Fibroblast of the conjunctiva (primary cell): ENCODE results near the gene TPM1.

ENCODE experiments used
- DNase-seq: peaks from one replicate; pipeline ENCODE4 v3.0.0-alpha.2; 2010; ENCODE audit warnings: low read depth

Gene TPM1

GRCh38 chr15:63075015-63075983, 32.8 kb downstream of the TPM1 start:
- DNase-seq, result no peak

GRCh38 chr15:63075984-63076713, 33.6 kb downstream of the TPM1 start:
- no peak for DNase-seq

GRCh38 chr15:63076714-63077046, 34.1 kb downstream of the TPM1 start:
- DNase-seq, result no peak

GRCh38 chr15:63077952-63078351, 35.4 kb downstream of the TPM1 start:
- DNase-seq, result no peak

- no peak for DNase-seq
Observed at GRCh38 chr15:63079947-63080626, 37.5 kb downstream of the TPM1 start.

- DNase-seq, result no peak
Observed at GRCh38 chr15:63080634-63081250, 38.2 kb downstream of the TPM1 start.

- DNase-seq, result no peak
Observed at GRCh38 chr15:63082366-63082765, 39.8 kb downstream of the TPM1 start.

- no peak for DNase-seq
Observed at GRCh38 chr15:63083044-63083443, 40.5 kb downstream of the TPM1 start.

- DNase-seq, result no peak
Observed at GRCh38 chr15:63083541-63083940, 41.0 kb downstream of the TPM1 start.

- no peak for DNase-seq
Observed at GRCh38 chr15:63084806-63085205, 42.3 kb downstream of the TPM1 start.

GRCh38 chr15:63085289-63085688, 42.7 kb downstream of the TPM1 start:
- no peak for DNase-seq

GRCh38 chr15:63086271-63086670, 43.7 kb downstream of the TPM1 start:
- no peak for DNase-seq

GRCh38 chr15:63086947-63087346, 44.4 kb downstream of the TPM1 start:
- DNase-seq, result no peak

- DNase-seq, result no peak
Observed at GRCh38 chr15:63088533-63089245, 46.1 kb downstream of the TPM1 start.

GRCh38 chr15:63089260-63090043, 46.9 kb downstream of the TPM1 start:
- peak; percentile 56 for DNase-seq

- DNase-seq, result no peak
Observed at GRCh38 chr15:63090472-63090871, 47.9 kb downstream of the TPM1 start.

GRCh38 chr15:63090887-63091286, 48.3 kb downstream of the TPM1 start:
- DNase-seq, result no peak

GRCh38 chr15:63091679-63092446, 49.3 kb downstream of the TPM1 start:
- DNase-seq, result no peak

GRCh38 chr15:63093486-63094205, 51.1 kb downstream of the TPM1 start:
- DNase-seq, result peak; percentile 56
